Measurements from ENCODE around the gene C1orf74.

The C1orf74 gene

GRCh38 chr1:209741889-209742288, 42.5 kb downstream of the C1orf74 start:
- DNase-seq: no peak

DNA sequence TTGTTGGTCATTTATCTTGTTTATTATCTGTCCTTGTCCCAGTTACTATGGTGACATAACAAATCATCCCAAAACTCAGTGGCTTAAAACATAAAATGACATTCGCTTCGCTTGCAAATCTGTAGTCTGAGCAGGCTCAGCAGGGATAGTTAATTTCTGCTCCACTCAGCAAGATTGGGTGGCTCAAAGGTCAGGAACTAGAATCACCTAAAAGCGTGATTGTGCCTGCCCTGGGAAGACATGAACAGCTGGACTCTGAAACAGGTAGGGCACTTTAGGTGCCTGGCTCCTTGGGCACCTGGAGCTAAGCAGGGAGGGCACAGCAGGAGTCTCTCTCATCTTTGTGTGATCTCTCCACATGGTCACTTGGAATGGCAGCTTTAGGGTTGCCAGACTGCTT, 43.2 kb downstream of the C1orf74 start:
- no peak for DNase-seq

DNA sequence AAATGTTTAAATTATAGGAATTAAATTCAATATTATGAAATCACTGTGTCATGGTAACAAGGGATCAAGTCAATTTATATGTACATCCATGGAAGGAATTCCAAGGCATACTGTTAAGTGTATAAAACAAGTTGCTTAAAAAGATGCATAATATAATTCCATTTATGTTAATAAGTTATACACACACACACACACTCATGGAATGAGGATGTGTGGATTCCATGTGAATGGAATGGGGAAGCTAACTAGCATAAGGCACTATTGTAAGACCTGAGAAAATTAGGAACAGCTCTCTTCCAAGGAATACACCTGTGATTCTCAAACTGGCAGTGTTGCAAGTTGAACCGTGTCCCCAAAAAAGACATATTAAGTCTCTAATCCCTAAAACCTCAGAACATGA, 46.1 kb downstream of the C1orf74 start:
- DNase-seq: no peak

DNA sequence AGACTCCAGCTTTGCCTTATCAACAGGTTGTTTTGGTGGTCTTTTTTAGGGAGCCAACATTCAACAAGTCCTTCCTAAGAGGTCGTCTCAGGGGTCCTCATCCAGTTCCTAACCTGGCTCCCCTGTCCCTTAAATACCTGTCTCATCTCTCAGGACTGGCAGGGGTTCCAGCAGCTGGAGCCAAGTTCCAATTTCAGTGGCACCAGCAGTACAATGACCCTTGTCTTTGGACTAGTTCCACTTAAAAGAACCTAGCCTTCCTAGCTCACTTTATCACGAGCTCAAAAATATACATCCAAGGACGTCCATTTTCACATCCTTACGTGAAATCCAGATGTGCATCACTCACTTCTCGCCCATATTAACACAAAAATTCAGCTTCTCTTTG, 47.2 kb downstream of the C1orf74 start:
- DNase-seq: no peak

GRCh38 chr1:209736490-209737117, 47.8 kb downstream of the C1orf74 start:
- DNase-seq: no peak

DNA sequence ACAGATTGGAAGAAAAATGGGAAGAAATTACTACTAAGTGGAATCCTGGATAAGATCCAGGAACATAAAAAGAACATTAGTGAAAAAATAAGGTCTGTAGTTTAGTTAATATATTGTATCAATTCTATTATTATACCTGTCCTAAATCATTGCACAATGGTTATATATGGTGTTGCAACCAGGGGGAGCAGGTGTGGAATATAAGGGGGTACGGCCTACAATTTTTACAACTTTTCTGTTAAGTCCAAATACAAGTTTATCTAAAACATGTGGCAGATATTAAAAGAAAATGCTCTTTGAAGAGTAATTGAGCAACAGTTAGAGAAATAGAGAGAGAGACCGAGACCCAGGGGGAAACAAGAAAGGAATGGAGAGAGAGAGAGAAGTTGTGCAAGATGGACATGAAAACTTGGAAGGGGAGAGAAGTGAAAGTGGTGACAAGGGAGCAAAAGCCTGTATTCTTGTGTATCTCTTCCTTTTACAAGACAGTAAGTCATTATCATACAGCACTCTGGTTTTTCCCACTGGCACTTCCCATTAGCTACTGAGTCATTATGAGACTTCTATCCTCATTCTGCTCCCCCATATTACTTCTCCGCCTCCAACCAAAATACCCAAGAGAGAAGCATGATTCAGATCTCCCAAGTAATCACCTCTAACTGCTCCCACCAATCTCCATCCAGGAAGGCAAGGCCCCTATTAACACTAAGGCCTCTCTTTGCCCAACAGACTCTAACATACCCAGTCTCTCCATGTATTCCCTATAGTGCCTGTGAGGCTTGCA, 50.8 kb downstream of the C1orf74 start:
- DNase-seq: no peak

DNA sequence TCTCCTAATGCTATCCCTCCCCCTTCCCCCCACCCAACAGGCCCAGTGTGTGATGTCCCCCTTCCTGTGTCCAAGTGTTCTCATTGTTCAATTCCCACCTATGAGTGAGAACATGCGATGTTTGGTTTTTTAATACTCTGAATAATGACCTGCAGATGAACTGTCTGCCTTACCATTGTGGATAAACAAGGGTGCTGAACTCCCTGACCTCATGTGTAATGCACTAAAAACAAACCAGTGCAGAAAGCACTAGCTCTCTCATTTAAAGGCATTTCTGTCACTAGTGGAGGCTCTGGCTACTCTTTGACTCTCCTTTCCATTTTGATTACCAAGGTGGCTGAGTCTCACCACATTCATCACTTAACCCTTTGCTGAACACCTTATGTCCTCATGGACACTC, 51.6 kb downstream of the C1orf74 start:
- no peak for DNase-seq

DNA sequence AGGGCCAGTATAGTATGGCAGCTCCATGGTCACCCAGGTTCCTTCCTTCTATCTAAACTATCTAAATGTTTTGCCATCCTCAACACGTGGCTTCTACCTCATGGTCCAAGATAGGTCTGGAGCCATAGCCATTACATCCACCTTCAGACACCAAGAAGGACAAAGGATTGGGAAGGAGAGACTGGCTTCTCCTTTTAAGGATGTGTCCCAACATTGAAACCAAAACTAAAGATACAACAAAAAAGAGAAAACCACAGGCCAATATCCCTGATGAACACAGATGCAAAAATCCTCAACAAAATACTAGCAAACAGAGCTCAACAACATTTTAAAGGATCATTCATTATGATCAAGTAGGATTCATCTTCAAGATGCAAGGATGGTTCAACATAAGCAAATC, 54.9 kb downstream of the C1orf74 start:
- DNase-seq: no peak

Data from activated T-cell treated with anti-CD3 and anti-CD28 coated beads for 4 hours (primary cell).